GM10266 (cell line): ENCODE results near the gene OR2L3.

ENCODE experiments used
- DNase-seq: peaks from one replicate; pipeline ENCODE4 v3.0.0; 2012; ENCODE audit errors: extremely low spot score
- CTCF ChIP-seq: IDR thresholded peaks from 2 replicates; pipeline ENCODE4 v1.5.1; 2012; ENCODE audit warnings: mild to moderate bottlenecking, low read depth; ENCODE audit not compliant: control insufficient read depth, insufficient read depth; ENCODE audit errors: missing control alignments

The OR2L3 gene

GRCh38 chr1:248094884-248095283 lies 48.2 kb downstream of the OR2L3 start, which contains the start of gene OR2L13:
TSS of gene OR2L13 (plus strand) at chr1:248095184. CDS start at chr1:248099376, 4,192 bp downstream.
- DNase-seq: no peak
- no peak for TF ChIP-seq CTCF

GRCh38 chr1:248098529-248098928 lies 51.9 kb downstream of the OR2L3 start:
- DNase-seq: no peak
- TF ChIP-seq CTCF: no peak

- no peak for TF ChIP-seq CTCF
- no peak for DNase-seq
Observed at GRCh38 chr1:248102847-248103246, 56.2 kb downstream of the OR2L3 start.

- no peak for TF ChIP-seq CTCF
- no peak for DNase-seq
Observed at GRCh38 chr1:248111157-248111556, 64.5 kb downstream of the OR2L3 start.
